Chondrocyte (in vitro differentiated cells): ENCODE results near the gene PAX5. TPM values are rescaled to one million over a fixed set of nuclear protein-coding genes. Genes with fewer than 3 reads are reported as not detected.

Source experiments
- DNase-seq: peaks from one replicate; pipeline ENCODE4 v3.0.0; 2021; ENCODE audit warnings: mixed read lengths, low spot score
- H3K27ac Mint-ChIP-seq: one replicate; pipeline ENCODE4 v1.8.0; 2021; ENCODE audit warnings: mild to moderate bottlenecking, moderate library complexity, mixed read lengths; ENCODE audit not compliant: unreplicated experiment
- H3K27me3 Mint-ChIP-seq: 2 replicates; pipeline ENCODE4 v1.8.0; 2021; ENCODE audit warnings: low read depth, mixed read lengths
- H3K36me3 Mint-ChIP-seq: 2 replicates; pipeline ENCODE4 v1.8.0; 2021; ENCODE audit warnings: low read depth, mixed read lengths
- H3K4me1 Mint-ChIP-seq: 2 replicates; pipeline ENCODE4 v1.8.0; 2021; ENCODE audit warnings: low read depth, mild to moderate bottlenecking, mixed read lengths
- H3K4me3 Mint-ChIP-seq: one replicate; pipeline ENCODE4 v1.8.0; 2021; ENCODE audit warnings: mild to moderate bottlenecking, moderate library complexity, mixed read lengths; ENCODE audit not compliant: unreplicated experiment
- H3K9me3 Mint-ChIP-seq: 2 replicates; pipeline ENCODE4 v1.8.0; 2021; ENCODE audit warnings: low read depth, mixed read lengths
- total RNA-seq: library from RNA; stranded (reverse); gene quantifications from 3 replicates; pipeline ENCODE4 v1.2.1, GENCODE V29; 2021
- TF ChIP-seq, protein P1 (sequence below): fragments of 200-600 bp; sonication (generic); IDR thresholded peaks from 2 replicates; pipeline ENCODE4 v1.5.0; 2021; ENCODE audit warnings: antibody characterized with exemption, mild to moderate bottlenecking, moderate library complexity

Gene PAX5
- total RNA-seq, 1 donor from 2014 or later, result not detected

DNA sequence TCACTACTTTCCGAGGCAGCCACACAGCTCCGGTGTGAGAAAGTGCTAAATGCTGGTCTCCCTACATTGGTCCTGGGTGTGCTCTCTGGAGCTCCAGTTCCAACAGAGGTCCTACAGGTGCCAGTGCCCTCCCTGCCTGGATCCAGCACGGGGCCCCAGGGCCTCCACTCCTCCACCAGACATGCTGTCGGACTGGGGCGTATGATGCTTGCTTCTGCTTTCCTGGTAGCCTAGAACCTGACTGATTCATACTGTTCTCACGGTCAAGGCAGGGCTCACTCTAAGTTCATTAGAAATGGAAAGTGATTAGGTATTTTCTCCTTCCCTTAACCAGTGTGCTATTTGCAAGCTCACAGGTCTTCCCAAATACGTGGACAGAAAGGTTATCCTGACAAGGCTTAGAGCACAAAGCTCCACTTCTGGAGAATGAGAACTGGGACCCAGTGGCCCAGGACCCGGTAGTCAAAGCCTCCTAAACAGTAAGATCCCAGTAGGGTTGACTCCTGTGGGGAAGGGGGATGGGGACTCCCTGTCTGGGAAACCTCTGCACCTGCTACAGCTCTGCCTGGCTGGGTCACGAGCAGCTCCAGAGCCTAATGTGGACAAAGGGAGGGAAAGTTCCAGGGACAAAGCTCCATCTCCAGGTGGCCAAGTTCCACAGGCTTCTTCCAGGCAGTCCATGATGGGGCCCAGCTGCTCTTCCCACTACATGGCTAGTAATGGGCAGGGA, 98.1 kb downstream of the PAX5 start:
- Mint-ChIP-seq H3K36me3 (peaks cover 2% of the 10 kb centered on the region), H3K27me3 (peaks cover 36% of the 10 kb centered on the region), H3K4me3 (no peak overlapping the region), H3K9me3 (peaks cover 4% of the 10 kb centered on the region), H3K27ac (no peak overlapping the region), H3K4me1 (no peaks in the 10 kb centered on the region)
- TF ChIP-seq, protein P1, sequence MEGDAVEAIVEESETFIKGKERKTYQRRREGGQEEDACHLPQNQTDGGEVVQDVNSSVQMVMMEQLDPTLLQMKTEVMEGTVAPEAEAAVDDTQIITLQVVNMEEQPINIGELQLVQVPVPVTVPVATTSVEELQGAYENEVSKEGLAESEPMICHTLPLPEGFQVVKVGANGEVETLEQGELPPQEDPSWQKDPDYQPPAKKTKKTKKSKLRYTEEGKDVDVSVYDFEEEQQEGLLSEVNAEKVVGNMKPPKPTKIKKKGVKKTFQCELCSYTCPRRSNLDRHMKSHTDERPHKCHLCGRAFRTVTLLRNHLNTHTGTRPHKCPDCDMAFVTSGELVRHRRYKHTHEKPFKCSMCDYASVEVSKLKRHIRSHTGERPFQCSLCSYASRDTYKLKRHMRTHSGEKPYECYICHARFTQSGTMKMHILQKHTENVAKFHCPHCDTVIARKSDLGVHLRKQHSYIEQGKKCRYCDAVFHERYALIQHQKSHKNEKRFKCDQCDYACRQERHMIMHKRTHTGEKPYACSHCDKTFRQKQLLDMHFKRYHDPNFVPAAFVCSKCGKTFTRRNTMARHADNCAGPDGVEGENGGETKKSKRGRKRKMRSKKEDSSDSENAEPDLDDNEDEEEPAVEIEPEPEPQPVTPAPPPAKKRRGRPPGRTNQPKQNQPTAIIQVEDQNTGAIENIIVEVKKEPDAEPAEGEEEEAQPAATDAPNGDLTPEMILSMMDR, result no peak
- no peak for DNase-seq

DNA sequence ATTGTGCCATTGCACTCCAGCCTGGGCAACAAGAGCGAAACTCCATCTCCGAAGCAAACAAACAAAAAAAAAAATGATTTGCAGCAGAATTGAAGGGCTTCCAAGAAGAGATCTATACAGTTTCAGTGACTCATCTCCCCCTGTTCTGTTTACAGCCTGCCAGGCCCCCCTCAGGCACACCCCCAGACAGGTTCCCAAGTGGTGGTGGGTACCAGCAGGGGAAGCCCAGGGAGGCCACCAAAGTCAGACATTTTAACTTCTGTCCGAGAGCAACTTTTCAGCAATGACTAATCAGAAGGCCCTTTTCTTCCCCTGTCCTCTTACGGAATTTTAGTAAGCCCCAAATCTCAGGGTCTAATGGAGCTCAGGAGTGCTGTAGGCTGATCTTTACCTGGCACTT, 98.7 kb downstream of the PAX5 start:
- DNase-seq, result no peak
- Mint-ChIP-seq H3K4me3 (no peak overlapping the region), H3K27me3 (peaks cover 33% of the 10 kb centered on the region), H3K27ac (no peak overlapping the region), H3K4me1 (no peaks in the 10 kb centered on the region), H3K36me3 (peaks cover 2% of the 10 kb centered on the region), H3K9me3 (peaks cover 4% of the 10 kb centered on the region)
- TF ChIP-seq, protein P1, result no peak

DNA sequence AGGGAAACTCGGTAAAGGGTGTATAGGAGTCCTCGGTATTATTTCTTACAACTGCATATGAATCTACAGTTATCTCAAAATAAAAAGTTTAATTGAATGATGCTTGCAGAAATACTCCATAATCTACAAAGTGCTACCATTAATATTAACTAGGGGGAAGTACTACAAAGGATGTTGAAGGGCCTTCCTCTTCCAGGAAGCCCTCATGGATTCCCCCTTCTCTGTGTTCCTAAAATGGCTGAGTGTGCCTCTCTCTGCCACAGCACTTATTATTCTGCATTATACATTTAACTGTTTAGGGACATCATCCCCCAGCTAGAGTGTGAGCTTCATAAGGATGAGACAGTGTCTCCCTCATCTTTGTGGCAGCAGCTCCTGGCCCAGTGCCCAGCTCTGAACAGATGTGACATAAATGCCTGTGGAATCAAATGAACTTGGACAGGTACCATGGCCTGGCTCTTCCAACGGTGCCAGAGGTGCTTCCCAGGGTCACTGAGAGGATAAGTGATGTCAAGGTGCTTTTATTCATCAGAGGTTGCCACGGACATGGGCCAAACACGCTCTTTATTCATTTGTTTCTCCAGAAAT, 99.5 kb downstream of the PAX5 start:
- no peaks in the 10 kb centered on the region for H3K4me1 Mint-ChIP-seq
- TF ChIP-seq, protein P1, result no peak
- peaks cover 4% of the 10 kb centered on the region for H3K9me3 Mint-ChIP-seq
- H3K4me3 Mint-ChIP-seq, result no peak overlapping the region
- no peak for DNase-seq
- peaks cover 2% of the 10 kb centered on the region for H3K36me3 Mint-ChIP-seq
- H3K27me3 Mint-ChIP-seq, result peaks cover 34% of the 10 kb centered on the region
- H3K27ac Mint-ChIP-seq, result no peak overlapping the region

GRCh38 chr9:36933676-36934215, 100.3 kb downstream of the PAX5 start:
- peaks cover 4% of the 10 kb centered on the region for H3K9me3 Mint-ChIP-seq
- H3K27me3 Mint-ChIP-seq, result peaks cover 32% of the 10 kb centered on the region
- no peak overlapping the region for H3K4me3 Mint-ChIP-seq
- no peak for DNase-seq
- no peak overlapping the region for H3K27ac Mint-ChIP-seq
- TF ChIP-seq, protein P1, result no peak
- H3K4me1 Mint-ChIP-seq, result peaks cover 3% of the 10 kb centered on the region
- H3K36me3 Mint-ChIP-seq, result peaks cover 2% of the 10 kb centered on the region

DNA sequence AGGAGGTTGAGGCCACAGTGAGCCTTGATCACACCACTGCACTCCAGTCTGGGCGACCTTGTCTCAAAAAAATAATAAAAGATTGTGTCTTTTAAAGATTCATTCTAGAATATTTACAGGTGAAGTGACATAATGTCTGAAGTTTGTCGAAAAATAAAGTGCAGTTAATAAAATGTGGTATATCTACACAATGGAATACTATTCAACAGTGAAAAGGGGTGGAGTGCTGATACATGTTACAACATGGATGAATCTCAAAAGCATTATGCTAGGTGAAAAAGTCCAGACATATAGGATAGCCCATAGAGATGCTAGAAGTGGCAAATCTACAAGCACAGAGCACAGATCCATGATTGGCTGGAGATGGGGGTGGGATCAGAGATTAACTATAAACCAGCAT, 101.9 kb downstream of the PAX5 start:
- H3K4me1 Mint-ChIP-seq, result peaks cover 6% of the 10 kb centered on the region
- no peak for DNase-seq
- H3K4me3 Mint-ChIP-seq, result no peak overlapping the region
- H3K27me3 Mint-ChIP-seq, result peaks cover 22% of the 10 kb centered on the region
- TF ChIP-seq, protein P1, result no peak
- H3K27ac Mint-ChIP-seq, result no peak overlapping the region
- H3K9me3 Mint-ChIP-seq, result peaks cover 4% of the 10 kb centered on the region
- peaks cover 2% of the 10 kb centered on the region for H3K36me3 Mint-ChIP-seq
